ENCODE measurements around the gene L1TD1. TPM values are rescaled to one million over a fixed set of nuclear protein-coding genes. Genes with fewer than 3 reads are reported as not detected.
A peak's percentile ranks its signal among the peaks of the same experiment; 100 is the strongest.
"Not testable (repeated sequence)": the region's sequence is repeated elsewhere in the genome, so short reads cannot be mapped to it uniquely, and the experiment has no call there.

L1TD1 gene
- total RNA-seq, 1 donor from 2014 or later: under 0.01 TPM

DNA sequence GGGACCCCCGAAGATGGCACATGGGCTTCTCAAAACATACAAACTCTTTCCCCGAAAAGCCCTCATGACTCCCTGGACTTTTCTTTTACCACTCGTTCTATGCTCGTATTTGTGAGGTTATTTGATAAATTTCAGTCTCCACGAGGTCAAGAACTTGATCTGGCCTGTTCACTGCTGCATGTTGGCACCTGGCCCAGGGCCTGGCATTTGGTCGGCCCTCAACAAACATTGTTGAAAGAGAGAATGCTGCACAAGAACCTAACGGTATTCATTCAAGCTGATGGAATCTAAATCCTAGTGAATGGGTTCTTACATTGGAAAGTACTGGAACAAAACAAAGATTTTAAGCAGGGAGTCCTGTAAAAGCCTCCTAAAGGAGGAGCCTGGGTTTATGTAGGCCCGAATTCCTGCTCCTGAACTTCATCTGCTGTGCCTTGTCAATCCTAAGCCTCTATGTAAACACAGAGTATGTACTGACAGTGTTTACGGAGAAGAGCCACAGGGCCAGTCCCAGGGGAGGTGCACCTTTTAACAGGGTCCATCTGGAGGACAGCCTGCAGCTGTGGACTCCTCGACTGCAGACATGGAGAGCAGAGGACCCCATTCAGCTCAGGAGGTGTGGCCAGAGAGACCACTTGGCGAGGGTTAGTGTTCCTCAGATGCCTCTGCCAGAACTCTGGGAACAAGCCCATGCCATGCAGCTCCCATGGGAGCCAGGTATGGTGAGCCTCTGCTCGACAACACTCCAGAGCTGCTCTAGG is 46.9 kb downstream of the L1TD1 start:
- no peaks in the 10 kb centered on the region for H3K27me3 ChIP-seq (ENCODE audit: control insufficient read depth, insufficient read depth, low read length)
- DNase-seq (ENCODE audit: low read depth) (peak; percentile 54), FAIRE-seq (no peak)
- H3K4me3 ChIP-seq (ENCODE audit: low read depth, low read length): no peak overlapping the region
- TF ChIP-seq, protein P1, sequence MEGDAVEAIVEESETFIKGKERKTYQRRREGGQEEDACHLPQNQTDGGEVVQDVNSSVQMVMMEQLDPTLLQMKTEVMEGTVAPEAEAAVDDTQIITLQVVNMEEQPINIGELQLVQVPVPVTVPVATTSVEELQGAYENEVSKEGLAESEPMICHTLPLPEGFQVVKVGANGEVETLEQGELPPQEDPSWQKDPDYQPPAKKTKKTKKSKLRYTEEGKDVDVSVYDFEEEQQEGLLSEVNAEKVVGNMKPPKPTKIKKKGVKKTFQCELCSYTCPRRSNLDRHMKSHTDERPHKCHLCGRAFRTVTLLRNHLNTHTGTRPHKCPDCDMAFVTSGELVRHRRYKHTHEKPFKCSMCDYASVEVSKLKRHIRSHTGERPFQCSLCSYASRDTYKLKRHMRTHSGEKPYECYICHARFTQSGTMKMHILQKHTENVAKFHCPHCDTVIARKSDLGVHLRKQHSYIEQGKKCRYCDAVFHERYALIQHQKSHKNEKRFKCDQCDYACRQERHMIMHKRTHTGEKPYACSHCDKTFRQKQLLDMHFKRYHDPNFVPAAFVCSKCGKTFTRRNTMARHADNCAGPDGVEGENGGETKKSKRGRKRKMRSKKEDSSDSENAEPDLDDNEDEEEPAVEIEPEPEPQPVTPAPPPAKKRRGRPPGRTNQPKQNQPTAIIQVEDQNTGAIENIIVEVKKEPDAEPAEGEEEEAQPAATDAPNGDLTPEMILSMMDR (IDR thresholded peaks at IDR 0.05; ENCODE audit: insufficient read depth, low read length, severe bottlenecking): no peak
- H3K36me3 ChIP-seq (ENCODE audit: control insufficient read depth, insufficient read depth, low read length): no peaks in the 10 kb centered on the region

DNA sequence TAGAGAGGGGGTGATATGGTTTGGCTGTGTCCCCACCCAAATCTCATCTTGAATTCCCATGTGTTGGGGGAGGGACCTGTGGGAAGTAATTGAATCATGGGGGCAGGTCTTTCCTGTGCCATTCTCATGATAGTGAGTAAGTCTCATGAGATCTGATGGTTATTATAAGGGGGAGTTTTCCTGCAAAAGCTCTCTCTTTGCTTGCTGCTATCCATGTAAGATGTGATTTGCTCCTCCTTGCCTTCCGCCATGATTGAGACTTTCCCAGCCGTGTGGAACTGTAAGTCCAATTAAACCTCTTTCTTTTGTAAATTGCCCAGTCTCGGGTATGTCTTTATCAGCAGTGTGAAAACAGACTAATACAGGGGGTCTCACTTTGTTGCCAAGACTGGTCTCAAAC is 49.7 kb downstream of the L1TD1 start:
- not testable (repeated sequence) for H3K27me3 ChIP-seq (ENCODE audit: control insufficient read depth, insufficient read depth, low read length); H3K4me3 ChIP-seq (ENCODE audit: low read depth, low read length); DNase-seq (ENCODE audit: low read depth); H3K36me3 ChIP-seq (ENCODE audit: control insufficient read depth, insufficient read depth, low read length); FAIRE-seq

DNA sequence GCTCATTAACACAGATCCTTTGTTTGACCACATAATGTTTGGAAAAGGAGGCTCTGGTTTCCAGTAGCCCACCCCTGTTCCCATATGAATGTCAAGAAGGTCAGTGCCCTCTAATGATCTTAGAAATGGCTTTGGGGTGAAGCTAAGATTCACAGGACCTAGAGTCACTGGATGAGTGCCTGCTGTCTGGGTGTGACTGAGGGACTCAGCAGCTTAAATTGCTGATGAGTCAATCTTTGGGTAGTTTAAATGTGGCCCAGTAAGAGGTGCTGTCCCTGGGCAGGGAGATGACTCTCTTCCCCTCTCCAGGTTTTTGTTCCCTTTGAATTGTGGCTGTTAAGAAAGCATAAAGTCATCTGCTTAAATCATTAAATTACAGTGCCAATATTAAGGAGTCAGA is 50.6 kb downstream of the L1TD1 start:
- Histone ChIP-seq H3K27me3 (ENCODE audit: control insufficient read depth, insufficient read depth, low read length) (no peaks in the 10 kb centered on the region), H3K36me3 (ENCODE audit: control insufficient read depth, insufficient read depth, low read length) (no peaks in the 10 kb centered on the region), H3K4me3 (ENCODE audit: low read depth, low read length) (no peak overlapping the region)
- FAIRE-seq: no peak
- TF ChIP-seq, protein P1 (IDR thresholded peaks at IDR 0.05; ENCODE audit: insufficient read depth, low read length, severe bottlenecking): no peak
- DNase-seq (ENCODE audit: low read depth): peak; percentile 48

DNA sequence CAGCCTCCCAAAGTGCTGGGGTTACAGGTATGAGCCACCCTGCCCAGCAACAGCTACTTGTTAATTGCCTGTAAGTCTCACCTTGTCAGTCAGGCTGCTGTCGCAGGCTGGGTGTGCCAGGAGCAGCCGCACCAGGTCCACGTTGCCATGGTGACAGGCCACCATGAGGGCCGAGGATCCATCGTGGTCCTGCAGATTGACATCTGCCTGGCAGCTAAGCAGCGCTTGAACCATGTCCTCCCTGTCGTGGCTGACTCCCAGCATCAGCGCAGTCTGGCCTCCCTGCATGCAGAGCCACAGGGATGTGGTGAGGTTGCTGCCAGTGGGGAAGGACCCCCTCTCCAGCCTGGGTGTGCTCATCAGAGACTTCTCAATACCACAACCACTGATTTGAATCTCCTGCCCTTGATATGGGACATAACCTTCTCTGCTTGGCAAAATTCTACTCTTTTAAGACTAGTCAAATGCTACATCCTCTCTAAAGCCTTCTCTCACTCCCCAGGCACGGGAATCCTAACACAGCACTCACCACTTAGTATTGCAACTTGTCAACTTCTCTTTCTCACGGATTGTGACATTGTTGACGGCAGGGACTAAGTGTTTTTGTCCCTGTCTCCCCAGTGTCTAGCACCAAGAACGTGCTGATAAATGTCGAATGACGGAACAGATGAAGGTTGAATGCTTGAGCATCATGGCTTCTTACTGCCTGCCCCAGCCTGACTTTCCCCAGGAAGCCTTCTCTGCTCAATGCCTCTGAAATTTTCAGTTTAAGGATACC is 52.9 kb downstream of the L1TD1 start:
- Histone ChIP-seq H3K27me3 (ENCODE audit: control insufficient read depth, insufficient read depth, low read length) (no peaks in the 10 kb centered on the region), H3K36me3 (ENCODE audit: control insufficient read depth, insufficient read depth, low read length) (no peaks in the 10 kb centered on the region), H3K4me3 (ENCODE audit: low read depth, low read length) (no peak overlapping the region)
- TF ChIP-seq, protein P1 (IDR thresholded peaks at IDR 0.05; ENCODE audit: insufficient read depth, low read length, severe bottlenecking): no peak
- no peak for FAIRE-seq
- DNase-seq (ENCODE audit: low read depth): no peak

- Histone ChIP-seq H3K4me3 (ENCODE audit: low read depth, low read length) (no peak overlapping the region), H3K27me3 (ENCODE audit: control insufficient read depth, insufficient read depth, low read length) (no peaks in the 10 kb centered on the region), H3K36me3 (ENCODE audit: control insufficient read depth, insufficient read depth, low read length) (no peaks in the 10 kb centered on the region)
- TF ChIP-seq, protein P1 (IDR thresholded peaks at IDR 0.05; ENCODE audit: insufficient read depth, low read length, severe bottlenecking): no peak
- FAIRE-seq: no peak
- DNase-seq (ENCODE audit: low read depth): no peak
These were observed 55.6 kb downstream of the L1TD1 start for GRCh38 chr1:62250126-62250726.

- no peaks in the 10 kb centered on the region for H3K27me3 ChIP-seq (ENCODE audit: control insufficient read depth, insufficient read depth, low read length)
- no peaks in the 10 kb centered on the region for H3K36me3 ChIP-seq (ENCODE audit: control insufficient read depth, insufficient read depth, low read length)
- DNase-seq (ENCODE audit: low read depth) (no peak), FAIRE-seq (no peak)
- TF ChIP-seq, protein P1 (IDR thresholded peaks at IDR 0.05; ENCODE audit: insufficient read depth, low read length, severe bottlenecking): no peak
- H3K4me3 ChIP-seq (ENCODE audit: low read depth, low read length): no peak overlapping the region
These were observed 64.9 kb downstream of the L1TD1 start for GRCh38 chr1:62259551-62259950.

All from bronchial epithelial cell (primary cell).